HepG2 (cell line): ENCODE results near the gene JADE3. TPM values are rescaled to one million over a fixed set of nuclear protein-coding genes. Genes with fewer than 3 reads are reported as not detected.

Experiments
- ARHGAP35 ChIP-seq: sonication (generic); formaldehyde crosslinking; IDR thresholded peaks from 2 replicates; pipeline ENCODE4 v1.9.0; 2022; ENCODE audit warnings: mild to moderate bottlenecking, inconsistent platforms, moderate library complexity, missing genetic modification reagents, borderline replicate concordance
- CERS6 ChIP-seq: sonication (generic); formaldehyde crosslinking; IDR thresholded peaks from 2 replicates; pipeline ENCODE4 v1.5.0; 2020; ENCODE audit warnings: missing genetic modification reagents
- GMEB1 ChIP-seq: sonication (generic); formaldehyde crosslinking; IDR thresholded peaks from 2 replicates; pipeline ENCODE4 v1.5.1; 2020; ENCODE audit warnings: missing genetic modification reagents, mild to moderate bottlenecking, borderline replicate concordance
- HDAC1 ChIP-seq: sonication (generic); formaldehyde crosslinking; IDR thresholded peaks from 2 replicates; pipeline ENCODE4 v1.5.1; 2020; ENCODE audit warnings: mild to moderate bottlenecking, missing genetic modification reagents
- HDAC2 ChIP-seq: sonication (generic); formaldehyde crosslinking; IDR thresholded peaks from 2 replicates; pipeline ENCODE4 v1.4.0; 2020; ENCODE audit warnings: missing genetic modification reagents
- HHEX ChIP-seq: IDR thresholded peaks from 2 replicates; pipeline ENCODE4 v1.6.1; 2016; ENCODE audit warnings: control low read depth
- KDM2A ChIP-seq: sonication (generic); formaldehyde crosslinking; IDR thresholded peaks from 2 replicates; pipeline ENCODE4 v1.4.0; 2020; ENCODE audit warnings: low read depth, missing genetic modification reagents, borderline replicate concordance
- MEIS1 ChIP-seq: sonication (generic); formaldehyde crosslinking; IDR thresholded peaks from 2 replicates; pipeline ENCODE4 v1.9.0; 2021; ENCODE audit warnings: mild to moderate bottlenecking, missing genetic modification reagents, moderate library complexity, borderline replicate concordance
- MYPOP ChIP-seq: sonication (generic); formaldehyde crosslinking; IDR thresholded peaks from 2 replicates; pipeline ENCODE4 v1.8.1; 2023; ENCODE audit warnings: mild to moderate bottlenecking, moderate library complexity, missing genetic modification reagents
- NFKB2 ChIP-seq: sonication (generic); formaldehyde crosslinking; IDR thresholded peaks from 2 replicates; pipeline ENCODE4 v1.4.0; 2020; ENCODE audit warnings: missing genetic modification reagents, borderline replicate concordance
- NFKBIZ ChIP-seq: IDR thresholded peaks from 2 replicates; pipeline ENCODE4 v1.6.1; 2018; ENCODE audit warnings: missing genetic modification reagents, missing compliant biosample characterization
- POGZ ChIP-seq: sonication (generic); formaldehyde crosslinking; IDR thresholded peaks from 2 replicates; pipeline ENCODE4 v1.4.0; 2020; ENCODE audit warnings: mild to moderate bottlenecking, missing genetic modification reagents
- SALL1 ChIP-seq: sonication (generic); formaldehyde crosslinking; IDR thresholded peaks from 2 replicates; pipeline ENCODE4 v1.8.0; 2022; ENCODE audit warnings: mild to moderate bottlenecking, missing genetic modification reagents
- SOX6 ChIP-seq, 2 experiments: fragments of 450-650 bp in 1 of 2; sonication (generic) in 1 of 2; formaldehyde crosslinking in 1 of 2; IDR thresholded peaks; 2 replicates each; pipeline versions ENCODE4 v1.4.0 to v1.6.1; 2017 to 2020; ENCODE audit warnings: antibody characterized with exemption in 1 of 2, mild to moderate bottlenecking in 1 of 2, missing genetic modification reagents in 1 of 2
- SPEN ChIP-seq: sonication (generic); formaldehyde crosslinking; IDR thresholded peaks from 2 replicates; pipeline ENCODE4 v1.5.1; 2020; ENCODE audit warnings: low read depth, mild to moderate bottlenecking, missing genetic modification reagents
- TAF15 ChIP-seq: fragments of 200-400 bp; formaldehyde crosslinking; IDR thresholded peaks from one replicate; pipeline ENCODE4 v1.6.1; 2018; ENCODE audit warnings: mild to moderate bottlenecking, low read depth, low read length; ENCODE audit not compliant: poor library complexity, severe bottlenecking
- YY1 ChIP-seq: IDR thresholded peaks from 2 replicates; pipeline ENCODE4 v1.6.1; 2011; ENCODE audit warnings: low read length, low read depth, moderate library complexity, mild to moderate bottlenecking; ENCODE audit not compliant: insufficient read depth, insufficient replicate concordance
- ZBTB38 ChIP-seq: sonication (generic); formaldehyde crosslinking; IDR thresholded peaks from 2 replicates; pipeline ENCODE4 v1.5.1; 2020; ENCODE audit warnings: mild to moderate bottlenecking, missing genetic modification reagents
- ZFP91 ChIP-seq: sonication (generic); formaldehyde crosslinking; IDR thresholded peaks from 2 replicates; pipeline ENCODE4 v1.9.0; 2022; ENCODE audit warnings: missing genetic modification reagents, mild to moderate bottlenecking, borderline replicate concordance
- ZMYM2 ChIP-seq: sonication (generic); formaldehyde crosslinking; IDR thresholded peaks from 2 replicates; pipeline ENCODE4 v1.8.0; 2022; ENCODE audit warnings: mild to moderate bottlenecking, missing genetic modification reagents
- ZNF263 ChIP-seq: sonication (generic); formaldehyde crosslinking; IDR thresholded peaks from 2 replicates; pipeline ENCODE4 v1.4.0; 2020; ENCODE audit warnings: missing genetic modification reagents
- ZZZ3 ChIP-seq: sonication (generic); formaldehyde crosslinking; IDR thresholded peaks from 2 replicates; pipeline ENCODE4 v1.4.0; 2020; ENCODE audit warnings: missing genetic modification reagents, mild to moderate bottlenecking, borderline replicate concordance
- polyA plus RNA-seq, 8 experiments: library from polyadenylated mRNA; depleted of rRNA in 3 of 8; stranded (reverse) in 7 of 8; unstranded in 1 of 8; fragments of >200 nt; fragmentation: Illumina TruSeq in 4 of 8; extraction: Trizol in 4 of 8; gene quantifications; 2 replicates each; pipeline versions ENCODE4 v1.2.1 to v1.2.3, GENCODE V29; 2011 to 2016; ENCODE audit warnings: low read depth in 4 of 8, missing spikeins in 1 of 8, mixed read lengths in 1 of 8; ENCODE audit not compliant: insufficient read depth in 1 of 8
- total RNA-seq, 5 experiments: library from RNA; depleted of rRNA; stranded (reverse); fragments of >200 nt; fragmentation: Illumina TruSeq; extraction: Trizol; gene quantifications; 2 replicates each; pipeline ENCODE4 v1.2.3, GENCODE V29; 2016; ENCODE audit warnings: low read depth in 1 of 5
- TF ChIP-seq, protein P1 (sequence below): IDR thresholded peaks from 2 replicates; pipeline ENCODE4 v1.6.1; 2016; ENCODE audit warnings: low read depth, borderline replicate concordance

Gene JADE3
- total and polyA plus RNA-seq, 2 of the 13 experiments (the other 11 are each of a cell fraction or from before 2014, with no cell fraction given), result 7.7 to 7.8 TPM

GRCh38 chrX:46903458-46904242 lies 8.6 kb upstream of the JADE3 start (continued):
- no peak; the same call in 1 of the 2 replicates for TF ChIP-seq GMEB1 (CRISPR knock-in tag)
- peak; percentile 10 for TF ChIP-seq YY1
- TF ChIP-seq KDM2A, result peak; percentile 28; the same call in 1 of the 2 replicates
- TF ChIP-seq HDAC1 (CRISPR knock-in tag), result peak; percentile 69
- TF ChIP-seq NFKB2 (CRISPR knock-in tag), result peak; percentile 22; the same call in 1 of the 2 replicates
- peak; percentile 58; the same call in 1 of the 2 replicates for TF ChIP-seq ZFP91
- TF ChIP-seq POGZ (CRISPR knock-in tag), result peak; percentile 47; the same call in 1 of the 2 replicates
- TF ChIP-seq ZMYM2, result no peak
- no peak for TF ChIP-seq NFKBIZ (CRISPR knock-in tag)
- no peak for TF ChIP-seq CERS6 (CRISPR knock-in tag)
- TF ChIP-seq ZBTB38 (CRISPR knock-in tag), result peak; percentile 50; the same call in 1 of the 2 replicates
- peak; percentile 60; the same call in 1 of the 2 replicates for TF ChIP-seq SALL1 (CRISPR knock-in tag)
- TF ChIP-seq TAF15, result no peak
- no peak for TF ChIP-seq HHEX (CRISPR knock-in tag)
- 0 out of 2 replicates have a peak, but pooled peaks have one; percentile 45 for TF ChIP-seq MEIS1 (CRISPR knock-in tag)
- no peak for TF ChIP-seq ARHGAP35 (CRISPR knock-in tag)
- TF ChIP-seq SPEN (CRISPR knock-in tag), result no peak
- TF ChIP-seq SOX6 (IDR thresholded peaks at IDR 0.05), result no peak
- peak; percentile 34; the same call in 1 of the 2 replicates for TF ChIP-seq SOX6 (CRISPR knock-in tag; IDR thresholded peaks at IDR 0.05)
- TF ChIP-seq, protein P1, sequence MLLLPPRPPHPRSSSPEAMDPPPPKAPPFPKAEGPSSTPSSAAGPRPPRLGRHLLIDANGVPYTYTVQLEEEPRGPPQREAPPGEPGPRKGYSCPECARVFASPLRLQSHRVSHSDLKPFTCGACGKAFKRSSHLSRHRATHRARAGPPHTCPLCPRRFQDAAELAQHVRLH (CRISPR knock-in tag), result 0 out of 2 replicates have a peak, but pooled peaks have one; percentile 47
- TF ChIP-seq HDAC2 (CRISPR knock-in tag), result no peak
- TF ChIP-seq MYPOP (CRISPR knock-in tag), result 0 out of 2 replicates have a peak, but pooled peaks have one; percentile 19
- no peak for TF ChIP-seq ZZZ3 (CRISPR knock-in tag)
- peak; percentile 81 for TF ChIP-seq ZNF263 (CRISPR knock-in tag)
